ENCODE measurements around the gene FZD7.

- TF ChIP-seq, protein P1, sequence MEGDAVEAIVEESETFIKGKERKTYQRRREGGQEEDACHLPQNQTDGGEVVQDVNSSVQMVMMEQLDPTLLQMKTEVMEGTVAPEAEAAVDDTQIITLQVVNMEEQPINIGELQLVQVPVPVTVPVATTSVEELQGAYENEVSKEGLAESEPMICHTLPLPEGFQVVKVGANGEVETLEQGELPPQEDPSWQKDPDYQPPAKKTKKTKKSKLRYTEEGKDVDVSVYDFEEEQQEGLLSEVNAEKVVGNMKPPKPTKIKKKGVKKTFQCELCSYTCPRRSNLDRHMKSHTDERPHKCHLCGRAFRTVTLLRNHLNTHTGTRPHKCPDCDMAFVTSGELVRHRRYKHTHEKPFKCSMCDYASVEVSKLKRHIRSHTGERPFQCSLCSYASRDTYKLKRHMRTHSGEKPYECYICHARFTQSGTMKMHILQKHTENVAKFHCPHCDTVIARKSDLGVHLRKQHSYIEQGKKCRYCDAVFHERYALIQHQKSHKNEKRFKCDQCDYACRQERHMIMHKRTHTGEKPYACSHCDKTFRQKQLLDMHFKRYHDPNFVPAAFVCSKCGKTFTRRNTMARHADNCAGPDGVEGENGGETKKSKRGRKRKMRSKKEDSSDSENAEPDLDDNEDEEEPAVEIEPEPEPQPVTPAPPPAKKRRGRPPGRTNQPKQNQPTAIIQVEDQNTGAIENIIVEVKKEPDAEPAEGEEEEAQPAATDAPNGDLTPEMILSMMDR (conservative IDR thresholded peaks at IDR 0.05): no peak
- TF ChIP-seq ZFX (IDR thresholded peaks at IDR 0.05): no peak
Measured at GRCh38 chr2:202002381-202002780, 31.3 kb upstream of the FZD7 start.

All from C4-2B (cell line).